ENCODE data around the gene HIVEP3.

GRCh38 chr1:41562328-41562727 lies 356.4 kb downstream of the HIVEP3 start:
- TF ChIP-seq CTCF (IDR thresholded peaks at IDR 0.05) (no peak), POLR2A (IDR thresholded peaks at IDR 0.05) (no peak)

Measured in tibial nerve (tissue), 3 donors.